Left cardiac atrium (tissue), 4 donors: Measurements from ENCODE around the gene CHD2. TPM values are rescaled to one million over a fixed set of nuclear protein-coding genes. Genes with fewer than 3 reads are reported as not detected.

Experiments
- ATAC-seq, 2 donors: fragments of 200-7000 bp; cut with Tn5 transposase; one replicate each; pipeline ENCODE4 v1.9.1; 2020; ENCODE audit warnings: mild to moderate bottlenecking in 2 of 2, moderate library complexity in 2 of 2
- DNase-seq: peaks from one replicate; pipeline ENCODE4 v3.0.0-alpha.2; 2020
- intact Hi-C, 2 donors: fragments of 100-400 bp; cut with DNase I; formaldehyde crosslinking; loops; one replicate each; pipeline versions ENCODE4 v1.14.1 to v1.15.1; 2022 to 2023
- total RNA-seq, 2 donors: library from RNA; stranded (reverse); fragmentation: NEBNext Ultra II Directional; extraction: Animal tissue kit (Norgen Biotek cat#: 25700); gene quantifications; one replicate each; pipeline ENCODE4 v1.2.1, GENCODE V29; 2021
- donor health status: DM: no; HTN: yes; CAD: no.
- donor health status: DM: no; HTN: yes; CAD: no; lungs with severe emphysema.
- donor health status: DM: yes; HTN: yes; CAD: no.
- donor health status: Dilated cardiomyopathy.

CHD2 gene
- total RNA-seq, 2 donors from 2014 or later = 59.8 to 63.2 TPM

- ATAC-seq (no peak), DNase-seq (no peak)
- intact Hi-C loops = loop anchor here (2.0 to 5.0 kb wide), 4 partner anchors 17 to 73 kb away; partner anchors contain the start of gene CHD2 (in 1 of the 2)
These were observed 16.2 kb upstream of the CHD2 start for GRCh38 chr15:92883876-92884435.

GRCh38 chr15:92884436-92885223 is 15.5 kb upstream of the CHD2 start:
- ATAC-seq (no peak), DNase-seq (no peak)
- intact Hi-C loops = loop anchor here (5.0 kb wide), 2 partner anchors 52 to 67 kb away; no protein-coding TSS in a partner anchor

- intact Hi-C loops = no loop called here
- no peak for ATAC-seq
- no peak for DNase-seq
These were observed 14.7 kb upstream of the CHD2 start for GRCh38 chr15:92885224-92886041.

- ATAC-seq = no peak
- intact Hi-C loops = no loop called here
- no peak for DNase-seq
These were observed 14.0 kb upstream of the CHD2 start for GRCh38 chr15:92886042-92886537.

- ATAC-seq (no peak), DNase-seq (no peak)
- intact Hi-C loops = no loop called here
These were observed 13.3 kb upstream of the CHD2 start for GRCh38 chr15:92886815-92887214.

- DNase-seq = no peak
- ATAC-seq = no peak
- intact Hi-C loops = no loop called here
These were observed 12.3 kb upstream of the CHD2 start for GRCh38 chr15:92887869-92888268.

GRCh38 chr15:92889390-92890107 is 10.6 kb upstream of the CHD2 start:
- intact Hi-C loops = no loop called here
- DNase-seq = no peak
- ATAC-seq = no peak

GRCh38 chr15:92891533-92892200 is 8.5 kb upstream of the CHD2 start:
- DNase-seq (no peak), ATAC-seq (no peak)
- intact Hi-C loops = no loop called here

GRCh38 chr15:92892201-92892555 is 7.9 kb upstream of the CHD2 start:
- intact Hi-C loops = no loop called here
- no peak for ATAC-seq
- DNase-seq = no peak

- DNase-seq (no peak), ATAC-seq (no peak)
- intact Hi-C loops = no loop called here
These were observed 6.9 kb upstream of the CHD2 start for GRCh38 chr15:92893200-92893599.

- no peak for ATAC-seq
- intact Hi-C loops = no loop called here
- no peak for DNase-seq
These were observed 3.6 kb upstream of the CHD2 start for GRCh38 chr15:92896561-92896960.

GRCh38 chr15:92897620-92898019 is 2.5 kb upstream of the CHD2 start:
- intact Hi-C loops = no loop called here
- no peak for DNase-seq
- ATAC-seq = no peak

GRCh38 chr15:92898988-92899582 is 1.0 kb upstream of the CHD2 start:
- DNase-seq (no peak), ATAC-seq (no peak)
- intact Hi-C loops = no loop called here

- no peak for ATAC-seq
- intact Hi-C loops = no loop called here
These were observed 550 bp upstream of the CHD2 start for GRCh38 chr15:92899601-92899947.

GRCh38 chr15:92900731-92901071 is 577 bp downstream of the CHD2 start:
- DNase-seq (no peak), ATAC-seq (no peak)
- intact Hi-C loops = loop anchor here in 1 of 2 donors (2.0 kb wide), 1 partner anchor 18 kb away; no protein-coding TSS in a partner anchor

More at GRCh38 chr15:92899601-92899947, 550 bp upstream of the CHD2 start:
- DNase-seq = no peak

GRCh38 chr15:92901072-92901761 is 1.1 kb downstream of the CHD2 start:
- DNase-seq (no peak), ATAC-seq (no peak)
- intact Hi-C loops = loop anchor here in 1 of 2 donors (2.0 kb wide), 1 partner anchor 18 kb away; no protein-coding TSS in a partner anchor

- ATAC-seq (no peak), DNase-seq (no peak)
- intact Hi-C loops = loop anchor here in 1 of 2 donors (2.0 kb wide), 1 partner anchor 19 kb away; no protein-coding TSS in a partner anchor
These were observed 1.9 kb downstream of the CHD2 start for GRCh38 chr15:92901995-92902394.
